CD4-positive, alpha-beta T cell treated with Interleukin-6 for 4 hours (primary cell): ENCODE measurements around the gene MTHFD2L.

Experiments
- DNase-seq: peaks from one replicate; pipeline ENCODE4 v3.0.0-alpha.2; 2020; ENCODE audit warnings: mixed read lengths

MTHFD2L gene

GRCh38 chr4:74133786-74134499 is 24.0 kb upstream of the MTHFD2L start:
- peak; percentile 34 for DNase-seq

GRCh38 chr4:74134500-74134852 is 23.4 kb upstream of the MTHFD2L start:
- DNase-seq, result no peak

- no peak for DNase-seq
Measured at GRCh38 chr4:74146581-74147129, 11.3 kb upstream of the MTHFD2L start.

- DNase-seq, result no peak
Measured at GRCh38 chr4:74148205-74148604, 9.7 kb upstream of the MTHFD2L start.

GRCh38 chr4:74152836-74153235 is 5.1 kb upstream of the MTHFD2L start:
- no peak for DNase-seq

GRCh38 chr4:74156521-74156920 is 1.4 kb upstream of the MTHFD2L start:
- no peak for DNase-seq

- peak; percentile 2 for DNase-seq
Measured at GRCh38 chr4:74157154-74157553, 764 bp upstream of the MTHFD2L start.

- DNase-seq, result no peak
Measured at GRCh38 chr4:74158466-74159142, 686 bp downstream of the MTHFD2L start.

GRCh38 chr4:74159143-74159709 is 1.3 kb downstream of the MTHFD2L start:
- DNase-seq, result no peak

GRCh38 chr4:74161666-74162450 is 3.9 kb downstream of the MTHFD2L start:
- DNase-seq, result no peak

GRCh38 chr4:74166135-74166534 is 8.2 kb downstream of the MTHFD2L start:
- DNase-seq, result no peak

GRCh38 chr4:74166818-74167217 is 8.9 kb downstream of the MTHFD2L start:
- DNase-seq, result no peak

- DNase-seq, result no peak
Measured at GRCh38 chr4:74167585-74167984, 9.7 kb downstream of the MTHFD2L start.

GRCh38 chr4:74168841-74169240 is 10.9 kb downstream of the MTHFD2L start:
- DNase-seq, result no peak

- DNase-seq, result no peak
Measured at GRCh38 chr4:74173321-74173720, 15.4 kb downstream of the MTHFD2L start.

- no peak for DNase-seq
Measured at GRCh38 chr4:74174421-74174820, 16.5 kb downstream of the MTHFD2L start.

- DNase-seq, result no peak
Measured at GRCh38 chr4:74174941-74175340, 17.0 kb downstream of the MTHFD2L start.

GRCh38 chr4:74175379-74175778 is 17.5 kb downstream of the MTHFD2L start:
- DNase-seq, result no peak

GRCh38 chr4:74178798-74179197 is 20.9 kb downstream of the MTHFD2L start:
- no peak for DNase-seq

GRCh38 chr4:74181219-74181618 is 23.3 kb downstream of the MTHFD2L start:
- DNase-seq, result no peak

GRCh38 chr4:74188912-74189311 is 31.0 kb downstream of the MTHFD2L start:
- DNase-seq, result no peak

- DNase-seq, result peak; percentile 7
Measured at GRCh38 chr4:74189331-74190043, 31.6 kb downstream of the MTHFD2L start.

- no peak for DNase-seq
Measured at GRCh38 chr4:74190332-74190731, 32.4 kb downstream of the MTHFD2L start.
